ENCODE measurements around the gene SERPING1.
A peak's percentile ranks its signal among the peaks of the same experiment; 100 is the strongest.

The SERPING1 gene

GRCh38 chr11:57597461-57597915, at the start of gene SERPING1:
Gene SERPING1, plus strand, starts transcription at chr11:57597685. Its CDS starts 586 bp downstream, at chr11:57598271.
- no peak for DNase-seq

- DNase-seq: no peak
Measured at GRCh38 chr11:57547854-57548377, 49.6 kb upstream of the SERPING1 start.

GRCh38 chr11:57549983-57550382, 47.5 kb upstream of the SERPING1 start:
- DNase-seq: no peak

- no peak for DNase-seq
Measured at GRCh38 chr11:57551941-57552340, 45.5 kb upstream of the SERPING1 start.

- DNase-seq: no peak
Measured at GRCh38 chr11:57552479-57552878, 45.0 kb upstream of the SERPING1 start.

- DNase-seq: no peak
Measured at GRCh38 chr11:57555393-57555792, 42.1 kb upstream of the SERPING1 start.

GRCh38 chr11:57556041-57556440, 41.4 kb upstream of the SERPING1 start:
- DNase-seq: no peak

- no peak for DNase-seq
Measured at GRCh38 chr11:57560146-57560545, 37.3 kb upstream of the SERPING1 start.

GRCh38 chr11:57562596-57562995, 34.9 kb upstream of the SERPING1 start:
- DNase-seq: no peak

GRCh38 chr11:57566005-57566904, 31.2 kb upstream of the SERPING1 start:
- no peak for DNase-seq

- DNase-seq: no peak
Measured at GRCh38 chr11:57566905-57567514, 30.5 kb upstream of the SERPING1 start.

- peak; percentile 56 to 65 for DNase-seq
Measured at GRCh38 chr11:57567515-57568329, 29.8 kb upstream of the SERPING1 start, which contains the start of gene UBE2L6. Gene UBE2L6, minus strand, starts transcription at chr11:57567672. Its CDS starts 61 bp downstream, at chr11:57567611.

- DNase-seq: no peak
Measured at GRCh38 chr11:57568330-57568766, 29.1 kb upstream of the SERPING1 start.

GRCh38 chr11:57571606-57572005, 25.9 kb upstream of the SERPING1 start:
- no peak for DNase-seq

- no peak for DNase-seq
Measured at GRCh38 chr11:57574061-57574460, 23.4 kb upstream of the SERPING1 start.

- no peak for DNase-seq
Measured at GRCh38 chr11:57584341-57584740, 13.1 kb upstream of the SERPING1 start.

- no peak for DNase-seq
Measured at GRCh38 chr11:57585301-57585700, 12.2 kb upstream of the SERPING1 start.

- no peak for DNase-seq
Measured at GRCh38 chr11:57586711-57587245, 10.7 kb upstream of the SERPING1 start.

GRCh38 chr11:57588046-57588710, 9.3 kb upstream of the SERPING1 start:
- no peak for DNase-seq

GRCh38 chr11:57596266-57596885, 1.1 kb upstream of the SERPING1 start:
- no peak for DNase-seq

Measured in NCI-H2081 (cell line).